Activated CD8-positive, alpha-beta memory T cell treated with anti-CD3 and anti-CD28 coated beads, Interleukin-2, amount 50 U/mL, for 1 hour (primary cell): ENCODE data around the gene GALNT8.

Experiments used
- DNase-seq: peaks from one replicate; pipeline ENCODE4 v3.0.0-alpha.2; 2020; ENCODE audit errors: extremely low read depth

The GALNT8 gene

GRCh38 chr12:4796694-4797482, 76.7 kb downstream of the GALNT8 start:
- no peak for DNase-seq

GRCh38 chr12:4800555-4800954, 80.4 kb downstream of the GALNT8 start:
- DNase-seq, result no peak

DNA sequence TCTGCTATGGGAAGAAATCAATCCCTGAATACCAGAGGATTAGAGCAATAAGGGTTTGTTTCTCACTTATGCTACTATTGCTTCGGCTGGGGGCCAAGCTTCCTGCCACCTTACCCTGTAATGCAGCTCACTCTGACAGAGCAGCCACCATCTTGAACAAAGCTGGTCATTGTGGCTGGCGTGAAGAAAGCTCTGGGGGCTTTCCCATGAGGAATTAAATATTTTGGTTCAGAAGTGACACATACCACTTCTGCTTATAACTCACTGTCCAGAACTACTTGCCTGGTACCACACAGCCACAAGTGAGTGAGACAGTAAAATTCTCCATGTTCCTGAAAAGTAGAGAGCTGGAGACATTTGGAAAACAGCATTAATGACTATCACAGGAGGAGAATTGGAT, 82.6 kb downstream of the GALNT8 start:
- DNase-seq, result no peak

- no peak for DNase-seq
Observed at GRCh38 chr12:4806439-4807115, 86.4 kb downstream of the GALNT8 start.

DNA sequence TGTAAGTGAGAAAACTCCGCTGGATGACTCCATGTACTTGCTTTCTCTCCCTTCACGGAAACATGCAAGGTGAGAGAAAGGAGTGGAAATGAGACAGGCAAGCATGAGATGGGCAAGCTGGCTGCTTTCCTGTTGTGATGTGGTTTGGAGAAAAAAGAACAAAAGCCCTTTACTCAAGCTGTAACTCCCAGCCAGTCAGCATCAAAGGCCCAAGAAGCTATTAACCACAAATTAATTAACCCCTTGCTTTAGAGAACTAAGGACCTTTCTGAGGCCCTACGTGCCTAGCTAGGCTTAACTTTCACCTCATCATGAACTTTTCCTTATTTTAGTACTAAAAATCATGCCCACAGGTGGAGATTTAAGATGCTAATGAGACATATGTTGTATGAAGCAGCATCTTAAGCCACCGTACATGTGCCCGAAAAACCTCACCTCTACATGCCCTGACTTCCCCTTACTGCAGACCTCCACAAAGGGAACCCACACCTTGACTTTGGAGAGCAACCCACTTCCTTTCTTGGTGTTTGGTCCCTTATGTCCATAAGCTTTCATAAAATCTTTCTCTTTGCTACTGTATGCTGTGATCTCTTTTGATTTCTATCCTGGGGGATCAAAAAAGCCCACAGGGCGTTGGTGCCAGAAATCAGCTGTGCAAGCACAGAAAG, 87.0 kb downstream of the GALNT8 start:
- DNase-seq, result no peak

GRCh38 chr12:4807813-4808212, 87.6 kb downstream of the GALNT8 start:
- DNase-seq, result no peak

DNA sequence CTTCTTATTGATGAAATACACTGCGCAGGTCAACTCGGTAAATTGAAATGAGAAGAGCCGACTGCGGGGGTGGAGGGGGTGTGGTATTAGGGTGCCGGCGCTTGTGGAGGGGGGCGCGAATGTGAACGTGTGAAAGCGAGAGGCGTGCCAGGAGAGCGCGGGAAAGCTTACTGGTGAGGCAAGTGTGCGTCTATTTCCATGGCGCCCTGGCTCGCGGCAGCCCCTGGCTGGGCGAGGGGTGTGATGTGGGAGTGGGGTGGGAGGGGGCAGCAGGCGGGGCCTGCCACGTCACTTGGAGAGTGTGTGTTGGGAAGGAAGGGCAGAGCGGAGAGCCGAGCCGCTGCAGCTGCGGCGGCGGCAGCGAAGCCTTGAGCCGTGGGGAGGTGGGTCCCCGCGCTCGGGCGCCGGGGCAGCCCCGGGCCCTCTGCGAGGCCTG, 88.8 kb downstream of the GALNT8 start:
- DNase-seq, result no peak

GRCh38 chr12:4809449-4810218, 89.4 kb downstream of the GALNT8 start:
- DNase-seq, result no peak

DNA sequence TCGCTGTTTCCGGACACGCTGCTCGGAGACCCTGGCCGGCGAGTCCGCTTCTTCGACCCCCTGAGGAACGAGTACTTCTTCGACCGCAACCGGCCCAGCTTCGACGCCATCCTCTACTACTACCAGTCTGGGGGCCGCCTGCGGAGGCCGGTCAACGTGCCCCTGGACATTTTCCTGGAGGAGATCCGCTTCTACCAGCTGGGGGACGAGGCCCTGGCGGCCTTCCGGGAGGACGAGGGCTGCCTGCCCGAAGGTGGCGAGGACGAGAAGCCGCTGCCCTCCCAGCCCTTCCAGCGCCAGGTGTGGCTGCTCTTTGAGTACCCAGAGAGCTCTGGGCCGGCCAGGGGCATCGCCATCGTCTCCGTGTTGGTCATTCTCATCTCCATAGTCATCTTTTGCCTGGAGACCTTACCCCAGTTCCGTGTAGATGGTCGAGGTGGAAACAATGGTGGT, 90.0 kb downstream of the GALNT8 start:
- DNase-seq, result no peak

- no peak for DNase-seq
Observed at GRCh38 chr12:4812624-4813327, 92.6 kb downstream of the GALNT8 start.

DNA sequence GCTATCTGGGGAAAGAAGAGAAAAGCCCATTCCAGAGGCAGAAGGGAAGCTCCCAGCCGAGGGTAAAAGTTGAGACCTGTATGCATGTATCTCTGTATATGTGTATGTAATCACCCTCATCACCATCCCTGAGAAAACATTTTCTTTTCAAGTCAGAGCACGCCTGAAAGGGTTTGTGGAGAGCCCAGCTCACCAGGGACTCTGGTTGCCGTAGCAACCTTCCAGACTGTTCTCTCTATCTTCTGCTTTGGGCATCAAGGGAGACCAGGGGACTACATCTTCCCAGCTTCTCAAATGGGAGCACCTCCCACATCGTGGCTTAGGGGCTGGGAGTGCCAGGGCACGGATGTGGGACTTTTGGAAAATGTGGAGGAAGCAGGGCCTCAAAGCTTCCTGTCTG, 93.5 kb downstream of the GALNT8 start:
- no peak for DNase-seq

GRCh38 chr12:4814485-4814884, 94.3 kb downstream of the GALNT8 start:
- DNase-seq, result no peak

DNA sequence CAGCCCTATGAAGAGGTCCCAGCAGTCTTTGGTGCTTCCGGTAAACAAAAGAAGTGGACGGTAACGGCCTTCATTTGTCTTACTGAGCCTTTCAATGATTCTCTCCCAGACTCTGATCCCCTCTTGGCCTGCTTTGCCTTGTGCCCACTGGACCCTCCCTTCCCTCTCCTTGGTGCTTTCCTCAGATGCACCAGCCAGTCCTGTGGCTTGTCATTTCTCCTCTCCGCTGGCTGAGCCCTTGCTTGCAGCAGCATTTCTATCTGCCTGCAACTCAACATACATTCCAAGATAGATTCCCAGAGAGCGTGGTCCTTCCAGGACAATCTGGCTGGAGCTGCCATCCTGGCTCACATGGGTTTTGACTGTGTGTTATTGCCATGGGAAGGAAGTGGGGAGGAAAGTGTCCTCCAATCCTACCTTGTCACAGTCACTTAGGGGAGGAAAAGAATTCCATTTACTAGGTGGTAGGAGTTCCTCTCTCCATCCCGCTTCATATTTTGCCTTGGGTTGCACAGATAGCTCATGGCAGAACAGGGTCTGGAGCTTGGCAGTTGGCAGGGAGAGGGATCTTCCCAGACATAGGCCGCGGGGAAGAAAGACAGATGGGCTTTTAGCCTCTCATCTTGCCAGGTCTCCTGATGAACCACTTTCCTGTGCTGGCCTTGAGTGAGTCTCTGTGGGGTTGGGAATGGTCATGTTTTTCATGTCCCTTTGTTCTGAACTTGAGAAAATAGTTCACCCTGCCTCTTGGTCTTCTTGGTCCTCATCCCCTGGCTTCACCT, 96.7 kb downstream of the GALNT8 start:
- DNase-seq, result no peak

GRCh38 chr12:4817880-4818279, 97.7 kb downstream of the GALNT8 start:
- DNase-seq, result no peak

DNA sequence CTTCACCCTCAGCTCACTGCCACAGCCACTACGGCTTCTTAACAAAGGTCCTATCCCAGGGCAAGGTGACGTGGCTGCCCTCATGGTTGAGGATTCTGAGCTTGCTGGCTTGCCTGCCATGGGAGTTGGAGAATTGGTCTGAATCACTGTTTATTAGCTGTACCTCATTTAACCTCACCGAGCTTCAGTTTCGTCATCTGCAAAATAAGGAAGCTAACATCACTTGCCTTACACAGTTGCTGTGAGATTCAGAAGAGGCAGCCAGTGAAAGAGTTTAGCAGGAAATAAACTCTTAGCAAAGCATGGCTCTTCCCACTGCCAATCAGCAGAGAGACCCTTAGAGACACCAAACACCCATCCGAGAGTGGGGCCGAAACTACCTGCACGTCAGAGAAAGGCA, 99.5 kb downstream of the GALNT8 start:
- no peak for DNase-seq

- DNase-seq, result no peak
Observed at GRCh38 chr12:4820971-4821370, 100.8 kb downstream of the GALNT8 start.
